ENCODE results near the gene SNX14.

SNX14 gene

DNA sequence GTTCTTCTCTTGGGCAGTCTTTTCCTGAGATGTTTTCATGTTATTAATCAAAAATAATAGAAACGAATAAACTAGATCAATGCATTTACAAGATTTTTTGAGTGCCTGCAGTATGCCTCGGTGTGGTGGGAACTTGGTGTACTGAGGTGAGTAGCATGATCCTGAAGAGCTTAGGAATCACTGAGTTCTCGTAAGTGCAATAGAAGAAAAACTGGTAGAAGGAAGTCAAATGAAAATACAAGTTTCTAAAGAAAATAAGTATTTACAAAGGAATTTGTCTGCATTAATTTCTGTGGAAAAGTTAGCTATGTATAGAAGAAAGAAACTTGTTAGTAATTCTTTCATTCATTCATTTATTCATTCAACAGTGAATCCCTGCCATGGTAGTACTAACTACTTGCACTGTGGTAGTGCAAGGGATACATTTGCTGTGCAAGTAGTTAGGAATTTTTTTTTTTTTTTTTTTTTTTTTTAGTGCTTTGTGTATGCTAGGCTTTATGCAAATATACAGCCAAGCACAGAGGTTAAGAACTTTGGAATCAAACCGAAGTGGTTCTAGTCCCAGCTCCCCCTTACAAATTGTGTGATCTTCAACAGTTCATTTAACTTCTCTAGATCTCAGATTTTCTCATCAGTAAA lies 129.9 kb downstream of the SNX14 start:
- no peak for DNase-seq

- no peak for DNase-seq
Observed at GRCh38 chr6:85462673-85463072, 131.0 kb downstream of the SNX14 start.

DNA sequence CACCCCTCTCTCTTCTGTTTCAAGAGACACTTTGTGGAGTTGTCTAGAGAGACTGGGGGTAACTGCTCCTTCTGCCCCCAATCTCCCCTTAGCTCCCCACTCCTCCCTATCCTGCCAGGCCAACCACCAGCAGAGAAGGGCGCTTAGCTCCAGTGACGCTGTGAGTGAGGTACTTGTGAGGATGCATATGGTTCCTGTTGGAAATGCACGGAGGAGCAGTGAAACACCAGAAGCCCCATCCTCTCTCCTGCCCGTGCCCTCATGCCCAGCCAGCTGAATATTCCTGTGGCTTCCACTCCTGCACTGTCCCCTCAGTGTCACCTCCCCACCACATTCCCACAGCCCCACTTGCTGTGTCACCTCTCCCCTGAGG lies 131.9 kb downstream of the SNX14 start:
- DNase-seq = no peak

DNA sequence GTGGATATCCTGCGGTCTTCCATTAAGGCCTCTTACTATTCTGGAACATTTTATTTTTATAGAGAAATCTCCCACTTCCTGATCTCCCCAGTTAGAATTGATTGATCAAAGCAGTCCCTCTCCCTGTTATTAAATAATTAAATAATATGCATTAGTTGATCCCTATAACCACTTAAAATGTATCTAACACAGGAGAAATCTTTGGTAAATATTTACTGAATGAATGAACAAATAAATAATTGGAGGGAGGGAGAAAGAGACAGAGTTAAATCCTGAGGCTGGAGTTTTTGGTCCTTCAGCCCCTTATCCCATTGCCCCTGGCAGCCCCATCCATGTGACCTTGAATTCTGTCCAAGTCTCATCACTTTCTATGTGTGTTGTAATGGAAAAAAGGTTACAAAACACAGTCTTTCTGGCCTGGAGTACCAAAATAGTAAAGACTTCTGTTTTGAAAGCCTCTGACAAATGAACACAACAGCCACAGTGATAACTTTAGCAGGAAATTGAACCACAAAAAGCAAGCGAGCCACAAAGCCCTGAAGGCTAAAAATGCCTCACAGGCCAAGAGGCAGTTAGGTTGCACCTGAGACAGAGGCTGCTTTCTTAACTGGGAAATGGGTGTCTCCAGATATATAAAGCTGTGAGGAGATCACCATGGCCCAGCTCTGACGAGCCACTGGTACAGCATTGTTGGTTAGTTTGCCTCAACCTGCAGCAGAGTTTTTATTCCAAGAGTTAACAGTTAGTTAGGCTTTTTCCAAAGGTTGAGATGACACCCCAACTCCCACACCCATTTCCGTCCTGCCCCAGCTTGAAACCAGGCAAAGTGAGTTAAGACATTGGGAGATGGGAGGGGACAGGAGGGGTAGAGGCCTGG lies 132.5 kb downstream of the SNX14 start:
- DNase-seq = no peak

DNA sequence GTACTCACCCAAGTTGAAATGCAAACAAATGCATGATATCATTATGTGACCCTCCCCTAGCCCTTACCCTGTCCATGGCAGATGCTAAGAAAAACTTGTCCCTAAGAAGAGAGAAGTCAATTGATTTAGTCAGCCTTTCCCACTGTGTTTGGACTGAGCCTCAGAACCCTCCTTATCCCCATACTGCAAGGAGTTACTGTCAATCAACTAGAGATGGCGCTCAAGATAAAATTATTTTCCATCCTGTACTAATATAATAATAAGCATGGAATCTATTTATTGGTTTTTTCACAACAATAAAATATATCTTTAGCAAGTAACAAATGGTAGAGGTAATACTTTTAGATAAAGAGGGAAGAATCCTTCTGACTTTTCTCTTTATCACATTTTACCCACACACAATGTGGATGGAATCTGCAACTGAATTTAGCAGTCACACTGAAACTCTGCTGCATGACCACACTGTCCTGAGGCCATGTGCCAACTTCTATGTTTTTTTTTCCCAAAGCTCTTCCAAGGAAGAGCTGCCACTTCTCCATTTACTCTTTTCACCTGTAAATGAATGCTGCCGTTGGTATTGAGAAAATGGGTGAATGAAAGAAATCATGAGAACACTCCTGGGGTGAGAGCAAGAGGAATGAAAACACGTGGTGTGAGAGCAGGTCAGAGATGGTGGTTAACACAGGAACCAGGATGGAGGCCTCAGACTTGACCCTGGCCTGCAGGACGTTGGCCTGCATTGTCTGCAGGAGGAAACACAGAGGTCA lies 133.3 kb downstream of the SNX14 start:
- DNase-seq = no peak

DNA sequence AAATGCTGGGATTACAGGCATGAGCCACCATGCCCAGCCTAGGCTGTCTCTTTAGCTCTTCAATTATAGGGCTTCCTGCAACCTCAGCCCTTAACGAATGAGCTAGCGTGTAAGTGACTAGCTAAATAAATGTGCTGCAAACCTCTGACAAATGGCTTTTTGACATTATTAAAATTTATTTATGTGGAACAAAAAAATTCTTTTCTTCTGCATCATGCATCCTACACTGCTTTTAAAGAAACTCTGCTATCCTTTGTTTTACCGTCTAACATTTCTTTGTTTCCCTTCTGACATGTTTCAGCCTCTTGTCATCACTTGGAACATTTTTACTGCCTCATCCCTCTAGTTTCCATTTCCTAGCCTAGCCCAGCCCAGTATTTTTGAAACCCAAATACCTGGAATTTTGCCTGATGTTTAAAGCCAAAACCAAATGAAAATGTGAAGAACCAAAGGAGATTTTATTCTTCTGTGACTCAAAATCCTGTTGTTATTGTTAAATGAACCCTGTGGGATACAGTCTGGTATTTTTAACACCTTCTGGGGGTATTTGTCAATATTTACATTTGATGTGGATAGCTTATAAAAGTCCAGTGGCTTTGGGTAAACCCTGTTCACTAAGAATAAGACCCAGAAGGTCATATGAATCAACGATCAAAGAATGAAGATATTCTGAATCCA lies 134.3 kb downstream of the SNX14 start:
- no peak for DNase-seq

DNA sequence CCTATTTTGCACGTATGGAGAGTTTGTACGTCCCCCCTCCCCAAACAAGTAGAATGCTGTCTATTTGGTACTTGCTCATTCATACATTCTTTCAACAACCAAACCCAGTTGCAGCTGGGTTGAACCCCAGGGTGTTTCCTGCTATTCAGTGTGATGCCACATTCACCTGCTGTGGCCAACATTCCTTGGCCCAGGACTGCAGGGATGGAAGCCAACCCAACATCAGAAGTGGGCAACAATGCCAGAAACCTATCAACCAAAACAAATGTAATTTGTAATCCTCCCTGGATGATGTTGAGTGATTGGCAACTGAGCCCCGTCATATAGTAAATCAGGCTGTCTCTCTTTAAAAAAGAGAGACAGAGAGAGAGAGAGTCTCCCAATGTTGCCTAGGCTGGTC lies 134.9 kb downstream of the SNX14 start:
- no peak for DNase-seq

GRCh38 chr6:85458184-85458583 lies 135.5 kb downstream of the SNX14 start:
- no peak for DNase-seq

DNA sequence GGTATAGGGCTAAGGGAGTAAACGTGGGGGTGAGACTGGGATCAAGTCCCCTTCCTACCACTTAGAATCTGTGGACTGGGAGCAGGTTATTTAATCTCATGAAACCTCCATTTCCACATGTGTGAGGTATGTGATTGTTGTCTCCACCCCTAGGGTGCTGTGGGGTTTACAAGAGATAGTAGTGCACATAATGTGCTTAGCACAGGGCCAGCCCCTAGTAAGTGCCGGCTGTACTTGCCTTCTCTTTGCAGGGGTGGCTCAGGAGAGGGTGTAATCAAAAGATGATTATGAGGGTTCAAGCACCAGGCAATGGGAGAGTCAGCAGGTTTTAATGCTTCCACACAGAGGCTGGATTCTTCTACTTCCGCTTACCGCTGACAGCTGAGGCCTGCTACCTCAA lies 136.9 kb downstream of the SNX14 start:
- DNase-seq = no peak
